Stimulated activated CD4-positive, alpha-beta T cell treated with anti-CD3 and anti-CD28 coated beads, Interleukin-12 subunit alpha, Interleukin-12 subunit beta, amount 100 ng/mL, for 4 hours (primary cell): Measurements from ENCODE around the gene PKP2.
"Not testable (repeated sequence)": the region's sequence is repeated elsewhere in the genome, so short reads cannot be mapped to it uniquely, and the experiment has no call there.

ENCODE experiments used
- DNase-seq: peaks from one replicate; pipeline ENCODE4 v3.0.0-alpha.2; 2020

Gene PKP2

GRCh38 chr12:32861658-32862057 lies 34.9 kb downstream of the PKP2 start:
- DNase-seq: not testable (repeated sequence)

- no peak for DNase-seq
These were observed 36.4 kb downstream of the PKP2 start for GRCh38 chr12:32860192-32860591.

- no peak for DNase-seq
These were observed 37.2 kb downstream of the PKP2 start for GRCh38 chr12:32859389-32859788.

- no peak for DNase-seq
These were observed 41.9 kb downstream of the PKP2 start for GRCh38 chr12:32854716-32855115.

GRCh38 chr12:32854097-32854496 lies 42.5 kb downstream of the PKP2 start:
- DNase-seq: no peak

- DNase-seq: no peak
These were observed 49.3 kb downstream of the PKP2 start for GRCh38 chr12:32847287-32847686.

GRCh38 chr12:32846053-32846452 lies 50.5 kb downstream of the PKP2 start:
- DNase-seq: no peak

GRCh38 chr12:32843528-32844095 lies 53.0 kb downstream of the PKP2 start:
- DNase-seq: no peak

GRCh38 chr12:32841061-32841460 lies 55.5 kb downstream of the PKP2 start:
- DNase-seq: no peak

- DNase-seq: no peak
These were observed 56.7 kb downstream of the PKP2 start for GRCh38 chr12:32839828-32840227.

- DNase-seq: no peak
These were observed 58.6 kb downstream of the PKP2 start for GRCh38 chr12:32837974-32838373.

GRCh38 chr12:32836710-32837109 lies 59.9 kb downstream of the PKP2 start:
- DNase-seq: no peak

- DNase-seq: no peak
These were observed 62.5 kb downstream of the PKP2 start for GRCh38 chr12:32834122-32834521.

GRCh38 chr12:32828552-32828951 lies 68.0 kb downstream of the PKP2 start:
- no peak for DNase-seq

GRCh38 chr12:32828120-32828519 lies 68.5 kb downstream of the PKP2 start:
- DNase-seq: no peak

GRCh38 chr12:32826807-32827412 lies 69.7 kb downstream of the PKP2 start:
- DNase-seq: no peak

GRCh38 chr12:32824596-32824995 lies 72.0 kb downstream of the PKP2 start:
- no peak for DNase-seq

GRCh38 chr12:32822344-32822743 lies 74.2 kb downstream of the PKP2 start:
- DNase-seq: no peak

GRCh38 chr12:32821710-32822109 lies 74.9 kb downstream of the PKP2 start:
- no peak for DNase-seq

GRCh38 chr12:32821293-32821692 lies 75.3 kb downstream of the PKP2 start:
- DNase-seq: no peak

- no peak for DNase-seq
These were observed 76.1 kb downstream of the PKP2 start for GRCh38 chr12:32820376-32820931.

- no peak for DNase-seq
These were observed 77.2 kb downstream of the PKP2 start for GRCh38 chr12:32819424-32819823.

GRCh38 chr12:32811686-32812392 lies 84.7 kb downstream of the PKP2 start:
- no peak for DNase-seq

- no peak for DNase-seq
These were observed 86.7 kb downstream of the PKP2 start for GRCh38 chr12:32809846-32810245.
